Neural progenitor cell (in vitro differentiated cells): ENCODE results near the gene VWA5A. TPM values are rescaled to one million over a fixed set of nuclear protein-coding genes. Genes with fewer than 3 reads are reported as not detected.

Experiments
- DNase-seq: peaks from one replicate; pipeline ENCODE4 v3.0.0-alpha.2; 2016; ENCODE audit warnings: low spot score
- H2AFZ ChIP-seq: fragments of 200-600 bp; sonication (generic); replicated peaks from 2 replicates; pipeline ENCODE4 v1.6.1; 2016; ENCODE audit warnings: antibody characterized with exemption
- H3F3A ChIP-seq: fragments of 200-600 bp; sonication (generic); 2 replicates; pipeline ENCODE4 v1.6.1; 2016; ENCODE audit warnings: antibody characterized with exemption, low read depth
- H3K27ac ChIP-seq: fragments of 200-600 bp; sonication (generic); 2 replicates; pipeline ENCODE4 v1.5.1; 2016; ENCODE audit warnings: mild to moderate bottlenecking
- H3K27me3 ChIP-seq: fragments of 200-600 bp; sonication (generic); 2 replicates; pipeline ENCODE4 v1.6.1; 2016; ENCODE audit warnings: mild to moderate bottlenecking, moderate library complexity
- H3K36me3 ChIP-seq: fragments of 200-600 bp; sonication (generic); 2 replicates; pipeline ENCODE4 v1.5.1; 2016
- H3K4me1 ChIP-seq: fragments of 200-600 bp; sonication (generic); 2 replicates; pipeline ENCODE4 v1.6.1; 2016; ENCODE audit warnings: mixed run types
- H3K4me2 ChIP-seq: fragments of 200-600 bp; sonication (generic); 2 replicates; pipeline ENCODE4 v1.6.1; 2016
- H3K4me3 ChIP-seq: fragments of 200-600 bp; sonication (generic); 2 replicates; pipeline ENCODE4 v1.5.1; 2016
- H3K79me2 ChIP-seq: fragments of 200-600 bp; sonication (generic); 2 replicates; pipeline ENCODE4 v1.6.1; 2016; ENCODE audit warnings: low read depth
- H3K9ac ChIP-seq: fragments of 200-600 bp; sonication (generic); 2 replicates; pipeline ENCODE4 v1.6.1; 2016
- H3K9me3 ChIP-seq: fragments of 200-600 bp; sonication (generic); 2 replicates; pipeline ENCODE4 v1.5.1; 2016; ENCODE audit warnings: low read depth
- H4K20me1 ChIP-seq: fragments of 200-600 bp; sonication (generic); 2 replicates; pipeline ENCODE4 v1.6.1; 2016; ENCODE audit warnings: low read depth
- H3K27ac Mint-ChIP-seq: 3 replicates; pipeline ENCODE4 v1.8.0; 2021; ENCODE audit warnings: mixed read lengths
- H3K27me3 Mint-ChIP-seq: 2 replicates; pipeline ENCODE4 v1.8.0; 2022; ENCODE audit warnings: low read depth, mild to moderate bottlenecking, inconsistent platforms, moderate library complexity, mixed read lengths; ENCODE audit not compliant: insufficient read depth
- H3K36me3 Mint-ChIP-seq: 3 replicates; pipeline ENCODE4 v1.8.0; 2021; ENCODE audit warnings: mixed read lengths
- H3K4me1 Mint-ChIP-seq: 3 replicates; pipeline ENCODE4 v1.8.0; 2021; ENCODE audit warnings: mixed read lengths
- H3K4me3 Mint-ChIP-seq: 3 replicates; pipeline ENCODE4 v1.8.0; 2021; ENCODE audit warnings: mild to moderate bottlenecking, moderate library complexity, mixed read lengths
- H3K9me3 Mint-ChIP-seq: 3 replicates; pipeline ENCODE4 v1.8.0; 2020; ENCODE audit warnings: mixed read lengths
- EZH2 ChIP-seq: fragments of 200-600 bp; sonication (generic); IDR thresholded peaks from 2 replicates; pipeline ENCODE4 v1.6.1; 2017; ENCODE audit warnings: antibody characterized with exemption, mild to moderate bottlenecking, moderate library complexity
- EZH2phosphoT487 ChIP-seq: fragments of 200-600 bp; sonication (generic); IDR thresholded peaks from 2 replicates; pipeline ENCODE4 v1.6.1; 2017; ENCODE audit warnings: antibody characterized with exemption
- total RNA-seq: library from RNA; depleted of rRNA; stranded (reverse); fragments of >200 nt; gene quantifications from 2 replicates; pipeline ENCODE4 v1.2.3, GENCODE V29; 2015; ENCODE audit warnings: low replicate concordance
- TF ChIP-seq, protein P1 (sequence below): fragments of 200-600 bp; sonication (generic); IDR thresholded peaks from 2 replicates; pipeline ENCODE4 v1.5.1; 2017; ENCODE audit warnings: antibody characterized with exemption, mild to moderate bottlenecking

The VWA5A gene, protein sequence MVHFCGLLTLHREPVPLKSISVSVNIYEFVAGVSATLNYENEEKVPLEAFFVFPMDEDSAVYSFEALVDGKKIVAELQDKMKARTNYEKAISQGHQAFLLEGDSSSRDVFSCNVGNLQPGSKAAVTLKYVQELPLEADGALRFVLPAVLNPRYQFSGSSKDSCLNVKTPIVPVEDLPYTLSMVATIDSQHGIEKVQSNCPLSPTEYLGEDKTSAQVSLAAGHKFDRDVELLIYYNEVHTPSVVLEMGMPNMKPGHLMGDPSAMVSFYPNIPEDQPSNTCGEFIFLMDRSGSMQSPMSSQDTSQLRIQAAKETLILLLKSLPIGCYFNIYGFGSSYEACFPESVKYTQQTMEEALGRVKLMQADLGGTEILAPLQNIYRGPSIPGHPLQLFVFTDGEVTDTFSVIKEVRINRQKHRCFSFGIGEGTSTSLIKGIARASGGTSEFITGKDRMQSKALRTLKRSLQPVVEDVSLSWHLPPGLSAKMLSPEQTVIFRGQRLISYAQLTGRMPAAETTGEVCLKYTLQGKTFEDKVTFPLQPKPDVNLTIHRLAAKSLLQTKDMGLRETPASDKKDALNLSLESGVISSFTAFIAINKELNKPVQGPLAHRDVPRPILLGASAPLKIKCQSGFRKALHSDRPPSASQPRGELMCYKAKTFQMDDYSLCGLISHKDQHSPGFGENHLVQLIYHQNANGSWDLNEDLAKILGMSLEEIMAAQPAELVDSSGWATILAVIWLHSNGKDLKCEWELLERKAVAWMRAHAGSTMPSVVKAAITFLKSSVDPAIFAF
- 24.5 and 27.3 TPM in 2 replicates for total RNA-seq

DNA sequence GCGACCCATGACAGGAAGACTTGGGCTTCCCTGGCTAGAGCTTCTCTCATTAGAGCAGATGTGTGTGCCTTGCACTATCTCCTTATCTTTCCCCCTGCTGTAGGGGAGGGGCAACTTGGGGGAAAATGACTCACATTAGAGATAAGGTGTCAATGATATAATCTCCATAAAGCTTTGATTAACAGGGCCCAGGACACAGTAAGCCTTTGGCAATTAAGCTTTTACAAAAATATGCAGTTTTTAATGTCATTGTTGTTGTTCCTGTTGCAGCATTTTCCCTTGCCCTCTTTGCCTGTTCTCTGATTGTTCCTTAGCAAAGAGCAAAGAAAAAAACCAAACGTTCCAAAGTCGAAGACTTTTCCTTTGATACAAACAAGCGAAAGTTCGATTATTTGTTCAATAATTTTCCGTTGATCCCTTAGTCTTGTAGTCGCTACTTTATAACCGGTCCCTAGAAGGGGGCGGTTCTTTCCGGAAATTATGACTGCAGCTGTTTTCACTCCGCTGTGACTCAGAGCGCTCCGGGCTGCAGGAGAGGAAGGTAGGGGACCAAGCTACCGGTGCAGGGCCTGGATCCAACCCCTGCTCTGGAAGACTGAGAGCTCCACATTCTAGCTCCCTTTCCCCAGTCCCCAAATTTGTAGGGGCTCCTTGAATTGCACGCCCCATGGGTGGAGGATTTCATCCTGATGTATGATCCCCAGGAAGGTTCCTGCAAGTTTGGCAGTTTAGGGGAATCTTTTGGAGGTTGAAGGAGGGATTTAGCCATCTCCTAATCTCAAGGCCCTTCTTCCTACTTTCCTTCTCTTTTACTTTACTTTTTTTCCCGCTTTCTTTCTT lies at the start of gene VWA5A:
Gene VWA5A (plus strand): TSS at position 509 of the 840 bp plus-strand sequence. CDS start 2,062 bp downstream, outside the sequence.
- TF ChIP-seq, protein P1, sequence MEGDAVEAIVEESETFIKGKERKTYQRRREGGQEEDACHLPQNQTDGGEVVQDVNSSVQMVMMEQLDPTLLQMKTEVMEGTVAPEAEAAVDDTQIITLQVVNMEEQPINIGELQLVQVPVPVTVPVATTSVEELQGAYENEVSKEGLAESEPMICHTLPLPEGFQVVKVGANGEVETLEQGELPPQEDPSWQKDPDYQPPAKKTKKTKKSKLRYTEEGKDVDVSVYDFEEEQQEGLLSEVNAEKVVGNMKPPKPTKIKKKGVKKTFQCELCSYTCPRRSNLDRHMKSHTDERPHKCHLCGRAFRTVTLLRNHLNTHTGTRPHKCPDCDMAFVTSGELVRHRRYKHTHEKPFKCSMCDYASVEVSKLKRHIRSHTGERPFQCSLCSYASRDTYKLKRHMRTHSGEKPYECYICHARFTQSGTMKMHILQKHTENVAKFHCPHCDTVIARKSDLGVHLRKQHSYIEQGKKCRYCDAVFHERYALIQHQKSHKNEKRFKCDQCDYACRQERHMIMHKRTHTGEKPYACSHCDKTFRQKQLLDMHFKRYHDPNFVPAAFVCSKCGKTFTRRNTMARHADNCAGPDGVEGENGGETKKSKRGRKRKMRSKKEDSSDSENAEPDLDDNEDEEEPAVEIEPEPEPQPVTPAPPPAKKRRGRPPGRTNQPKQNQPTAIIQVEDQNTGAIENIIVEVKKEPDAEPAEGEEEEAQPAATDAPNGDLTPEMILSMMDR: no peak
- TF ChIP-seq EZH2 (no peak), EZH2phosphoT487 (no peak)
- no peak within 1 kb of the TSS for H3K27ac ChIP-seq
- peak within 1 kb of the TSS; percentile 64 for H3K4me3 ChIP-seq
- H2AFZ ChIP-seq: peak within 1 kb of the TSS; percentile 81
- Mint-ChIP-seq H3K9me3 (no peaks in the 10 kb centered on the region), H3K27me3 (peaks cover 3% of the 10 kb centered on the region), H3K4me1 (peaks cover 22% of the 10 kb centered on the region), H3K27ac (peak within 1 kb of the TSS; percentile 87), H3K36me3 (peaks cover 21% of the 10 kb centered on the region), H3K4me3 (peak within 1 kb of the TSS; percentile 95)
- no peaks in the 10 kb centered on the region for H3K36me3 ChIP-seq
- no peaks in the 10 kb centered on the region for H4K20me1 ChIP-seq
- H3K79me2 ChIP-seq: no peaks in the 10 kb centered on the region
- no peaks in the 10 kb centered on the region for H3F3A ChIP-seq
- peak; percentile 76 for DNase-seq
- H3K4me2 ChIP-seq: peak within 1 kb of the TSS; percentile 82
- no peaks in the 10 kb centered on the region for H3K27me3 ChIP-seq
- H3K9me3 ChIP-seq: no peaks in the 10 kb centered on the region
- H3K9ac ChIP-seq: peak within 1 kb of the TSS; percentile 16
- peaks cover 10% of the 10 kb centered on the region for H3K4me1 ChIP-seq

DNA sequence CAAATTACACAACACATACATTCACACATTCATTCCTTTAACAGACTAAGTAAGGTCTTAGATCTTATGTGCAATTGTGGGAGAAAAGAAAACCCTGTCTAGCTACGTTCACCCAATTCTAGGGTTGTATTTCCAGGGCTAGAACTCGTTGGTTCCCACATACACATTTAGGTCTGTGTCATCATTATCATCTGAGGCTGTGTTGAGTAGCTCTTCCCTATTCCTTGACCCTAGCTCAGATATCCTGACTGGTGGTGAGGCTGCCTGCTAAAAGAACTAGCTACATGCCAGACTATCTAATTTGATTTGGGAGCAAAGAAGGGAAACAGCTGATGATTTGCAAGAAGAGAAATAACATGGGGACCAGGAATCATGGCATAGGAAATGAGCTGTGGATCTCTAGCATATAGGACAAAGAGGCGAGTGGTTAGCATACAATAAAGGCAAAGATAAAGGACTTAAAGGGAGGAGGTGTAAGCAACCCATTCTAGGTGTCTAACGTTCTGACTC lies 46.6 kb upstream of the VWA5A start:
- H3K4me3 ChIP-seq: no peak overlapping the region
- H4K20me1 ChIP-seq: no peaks in the 10 kb centered on the region
- no peak overlapping the region for H3K4me2 ChIP-seq
- TF ChIP-seq EZH2: no peak
- TF ChIP-seq EZH2phosphoT487: no peak
- TF ChIP-seq, protein P1: no peak
- no peak overlapping the region for H3K9ac ChIP-seq
- no peaks in the 10 kb centered on the region for H3K36me3 Mint-ChIP-seq
- no peaks in the 10 kb centered on the region for H3K9me3 Mint-ChIP-seq
- no peak overlapping the region for H3K27ac Mint-ChIP-seq
- no peaks in the 10 kb centered on the region for H3K9me3 ChIP-seq
- no peaks in the 10 kb centered on the region for H3K4me1 Mint-ChIP-seq
- no peak overlapping the region for H2AFZ ChIP-seq
- no peak overlapping the region for H3K4me3 Mint-ChIP-seq
- H3K79me2 ChIP-seq: no peaks in the 10 kb centered on the region
- H3K27ac ChIP-seq: no peak overlapping the region
- no peaks in the 10 kb centered on the region for H3K36me3 ChIP-seq
- DNase-seq: no peak
- H3K27me3 ChIP-seq: no peaks in the 10 kb centered on the region
- no peaks in the 10 kb centered on the region for H3F3A ChIP-seq
- H3K4me1 ChIP-seq: no peaks in the 10 kb centered on the region
- H3K27me3 Mint-ChIP-seq: peaks cover 2% of the 10 kb centered on the region
